Vagina (tissue), 2 donors: Measurements from ENCODE around the gene TGFB2. TPM values are rescaled to one million over a fixed set of nuclear protein-coding genes. Genes with fewer than 3 reads are reported as not detected.
A peak's percentile ranks its signal among the peaks of the same experiment; 100 is the strongest.

ENCODE experiments used
- DNase-seq, 2 donors: peaks; one replicate each; pipeline ENCODE4 v3.0.0-alpha.2; 2017; ENCODE audit errors: extremely low spot score in 2 of 2
- H3K27ac ChIP-seq: fragments of 200-600 bp; sonication (generic); one replicate; pipeline ENCODE4 v1.5.1; 2019
- H3K27me3 ChIP-seq: fragments of 200-600 bp; sonication (generic); one replicate; pipeline ENCODE4 v1.5.1; 2019
- H3K36me3 ChIP-seq, 2 donors: fragments of 200-600 bp; sonication (generic); one replicate each; pipeline ENCODE4 v1.5.1; 2017 to 2019
- H3K4me1 ChIP-seq: fragments of 200-600 bp; sonication (generic); one replicate; pipeline ENCODE4 v1.5.1; 2019
- H3K4me3 ChIP-seq, 2 donors: fragments of 200-600 bp; sonication (generic); 1 replicate in 1 of 2; 2 replicates in 1 of 2; pipeline ENCODE4 v1.5.1; 2016 to 2019
- H3K9me3 ChIP-seq: fragments of 200-600 bp; sonication (generic); one replicate; pipeline ENCODE4 v1.5.1; 2019
- CTCF ChIP-seq, 3 experiments: fragments of 450-650 bp in 2 of 3; fragments of 200-600 bp in 1 of 3; sonication (generic) in 1 of 3; IDR thresholded peaks; one replicate each; pipeline ENCODE4 v1.5.1; 2017 to 2019; ENCODE audit warnings: antibody characterized with exemption in 3 of 3, mild to moderate bottlenecking in 2 of 3, moderate library complexity in 2 of 3
- POLR2A ChIP-seq, 2 donors: fragments of 450-650 bp; IDR thresholded peaks; one replicate each; pipeline ENCODE4 v1.6.1; 2017; ENCODE audit warnings: antibody characterized with exemption in 2 of 2, mild to moderate bottlenecking in 2 of 2, moderate library complexity in 2 of 2
- POLR2AphosphoS5 ChIP-seq, 2 donors: sonication (generic); formaldehyde crosslinking; IDR thresholded peaks; one replicate each; pipeline ENCODE4 v1.9.0; 2017; ENCODE audit warnings: antibody characterized with exemption in 2 of 2, mild to moderate bottlenecking in 2 of 2, low read depth in 1 of 2; ENCODE audit not compliant: insufficient read depth in 1 of 2
- intact Hi-C: fragments of 100-400 bp; cut with DNase I; formaldehyde crosslinking; loops from one replicate; pipeline ENCODE4 v1.15.1; 2023
- total RNA-seq: library from RNA; depleted of rRNA; stranded (reverse); fragments of >200 nt; gene quantifications from one replicate; pipeline ENCODE4 v1.2.3, GENCODE V29; 2016

TGFB2 gene
- total RNA-seq, 1 donor from 2014 or later, result 16.9 TPM

GRCh38 chr1:218451415-218451814 is 106.3 kb downstream of the TGFB2 start:
- TF ChIP-seq POLR2AphosphoS5 (IDR thresholded peaks at IDR 0.05; ENCODE audit: insufficient read depth in 1 of 2, low read depth in 1 of 2) (no peak), POLR2A (IDR thresholded peaks at IDR 0.05) (no peak), CTCF (IDR thresholded peaks at IDR 0.05) (no peak)

DNA sequence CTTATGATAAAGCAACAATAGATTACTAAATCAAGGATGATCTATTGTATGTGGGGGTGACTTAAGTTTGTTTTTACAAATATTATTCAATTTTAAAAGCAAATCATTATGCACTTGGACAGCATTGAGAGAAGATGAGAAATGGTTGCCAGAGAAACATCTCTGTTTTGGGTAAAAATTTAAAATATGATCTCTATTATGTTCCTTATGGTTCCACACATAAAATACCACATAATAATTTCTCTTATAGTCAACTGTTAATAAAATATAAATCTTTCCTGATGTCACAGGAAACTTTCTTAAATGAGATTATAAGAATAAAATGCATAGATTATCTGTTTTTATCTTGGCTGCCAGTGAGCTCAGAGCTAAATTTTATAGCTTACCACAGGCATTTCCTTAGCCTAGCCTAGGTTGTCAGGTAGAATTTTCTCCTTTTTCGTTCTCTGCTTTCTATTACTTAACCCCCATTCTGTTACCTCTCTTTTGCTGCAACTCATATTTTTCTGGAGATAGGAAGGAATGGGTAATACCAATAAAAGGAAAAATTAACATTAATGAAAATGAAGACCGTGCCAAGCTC is 109.7 kb downstream of the TGFB2 start:
- H3K36me3 ChIP-seq, result no peaks in the 10 kb centered on the region
- no peaks in the 10 kb centered on the region for H3K27me3 ChIP-seq
- H3K4me3 ChIP-seq, result no peak overlapping the region
- intact Hi-C loops, result no loop called here
- TF ChIP-seq POLR2AphosphoS5 (IDR thresholded peaks at IDR 0.05; ENCODE audit: insufficient read depth in 1 of 2, low read depth in 1 of 2), result no peak
- no peak for TF ChIP-seq POLR2A (IDR thresholded peaks at IDR 0.05)
- TF ChIP-seq CTCF (IDR thresholded peaks at IDR 0.05), result no peak
- peaks cover 7% of the 10 kb centered on the region for H3K4me1 ChIP-seq
- DNase-seq, result no peak
- no peaks in the 10 kb centered on the region for H3K9me3 ChIP-seq
- no peak overlapping the region for H3K27ac ChIP-seq

More at GRCh38 chr1:218451415-218451814, 106.3 kb downstream of the TGFB2 start:
- intact Hi-C loops, result no loop called here
- Histone ChIP-seq H3K27me3 (no peaks in the 10 kb centered on the region), H3K4me3 (no peak overlapping the region), H3K27ac (no peak overlapping the region), H3K4me1 (peaks cover 6% of the 10 kb centered on the region), H3K36me3 (no peaks in the 10 kb centered on the region), H3K9me3 (no peaks in the 10 kb centered on the region)
- DNase-seq, result no peak

DNA sequence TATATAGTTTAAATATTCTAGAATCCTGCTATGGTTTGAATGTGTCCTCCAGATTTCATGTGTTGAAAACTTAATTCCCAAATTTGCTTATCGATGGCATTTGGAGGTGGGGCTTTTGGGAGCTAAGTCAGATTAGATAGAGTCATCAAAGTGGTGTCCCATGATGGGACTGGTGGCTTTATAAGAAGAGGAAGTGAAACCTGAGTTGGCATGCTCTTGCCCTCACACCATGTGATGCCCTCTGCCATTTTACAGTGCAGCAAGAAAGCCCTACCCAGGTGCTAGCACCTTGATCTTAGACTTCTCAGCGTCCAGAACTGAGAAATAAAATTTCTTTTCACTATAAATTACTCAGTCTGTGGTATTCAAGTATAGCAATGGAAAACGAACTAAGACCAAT is 111.3 kb downstream of the TGFB2 start:
- TF ChIP-seq POLR2AphosphoS5 (IDR thresholded peaks at IDR 0.05; ENCODE audit: insufficient read depth in 1 of 2, low read depth in 1 of 2), result no peak
- no peak for TF ChIP-seq POLR2A (IDR thresholded peaks at IDR 0.05)
- no peak for TF ChIP-seq CTCF (IDR thresholded peaks at IDR 0.05)

GRCh38 chr1:218459450-218459849 is 114.3 kb downstream of the TGFB2 start:
- peaks cover 34% of the 10 kb centered on the region for H3K4me1 ChIP-seq
- intact Hi-C loops, result no loop called here
- DNase-seq, result no peak
- H3K27ac ChIP-seq, result peak overlapping the region; percentile 69
- H3K9me3 ChIP-seq, result no peaks in the 10 kb centered on the region
- H3K4me3 ChIP-seq, result no peak overlapping the region
- no peaks in the 10 kb centered on the region for H3K27me3 ChIP-seq
- no peak for TF ChIP-seq POLR2A (IDR thresholded peaks at IDR 0.05)
- TF ChIP-seq POLR2AphosphoS5 (IDR thresholded peaks at IDR 0.05; ENCODE audit: insufficient read depth in 1 of 2, low read depth in 1 of 2), result no peak
- TF ChIP-seq CTCF (IDR thresholded peaks at IDR 0.05), result no peak
- no peaks in the 10 kb centered on the region for H3K36me3 ChIP-seq

More for the DNA sequence above, 111.3 kb downstream of the TGFB2 start:
- Histone ChIP-seq H3K4me3 (no peak overlapping the region), H3K27ac (no peak overlapping the region), H3K27me3 (no peaks in the 10 kb centered on the region), H3K36me3 (no peaks in the 10 kb centered on the region), H3K4me1 (peaks cover 16% of the 10 kb centered on the region), H3K9me3 (no peaks in the 10 kb centered on the region)
- no peak for DNase-seq
- intact Hi-C loops, result no loop called here

- Histone ChIP-seq H3K36me3 (no peaks in the 10 kb centered on the region), H3K4me3 (no peak overlapping the region), H3K27ac (peak overlapping the region; percentile 69), H3K27me3 (no peaks in the 10 kb centered on the region), H3K9me3 (no peaks in the 10 kb centered on the region), H3K4me1 (peaks cover 34% of the 10 kb centered on the region)
- intact Hi-C loops, result no loop called here
- TF ChIP-seq CTCF (IDR thresholded peaks at IDR 0.05) (no peak), POLR2A (IDR thresholded peaks at IDR 0.05) (no peak), POLR2AphosphoS5 (IDR thresholded peaks at IDR 0.05; ENCODE audit: insufficient read depth in 1 of 2, low read depth in 1 of 2) (peak in 1 of 2 donors; percentile 38)
- DNase-seq, result no peak
Measured at GRCh38 chr1:218459878-218460711, 115.0 kb downstream of the TGFB2 start.
